ENCODE results near the gene LEPR.

LEPR gene

GRCh38 chr1:65395887-65396612 lies 24.4 kb upstream of the LEPR start:
- no peak for ATAC-seq
- peaks cover 7% of the 10 kb centered on the region for H3K4me1 Mint-ChIP-seq
- H3K27me3 Mint-ChIP-seq, result peaks cover 6% of the 10 kb centered on the region
- H3K36me3 Mint-ChIP-seq, result peaks cover 5% of the 10 kb centered on the region
- no peaks in the 10 kb centered on the region for H3K9me3 Mint-ChIP-seq
- no peak overlapping the region for H3K27ac Mint-ChIP-seq
- H3K4me3 Mint-ChIP-seq, result no peak overlapping the region

- no peak overlapping the region for H3K27ac Mint-ChIP-seq
- H3K36me3 Mint-ChIP-seq, result peaks cover 5% of the 10 kb centered on the region
- no peak for ATAC-seq
- H3K4me3 Mint-ChIP-seq, result no peak overlapping the region
- peaks cover 12% of the 10 kb centered on the region for H3K27me3 Mint-ChIP-seq
- H3K4me1 Mint-ChIP-seq, result peaks cover 7% of the 10 kb centered on the region
- no peaks in the 10 kb centered on the region for H3K9me3 Mint-ChIP-seq
Measured at GRCh38 chr1:65398083-65398482, 22.4 kb upstream of the LEPR start.

- Mint-ChIP-seq H3K4me1 (peaks cover 7% of the 10 kb centered on the region), H3K27ac (no peak overlapping the region), H3K9me3 (no peaks in the 10 kb centered on the region), H3K4me3 (no peak overlapping the region), H3K27me3 (peaks cover 12% of the 10 kb centered on the region), H3K36me3 (peaks cover 5% of the 10 kb centered on the region)
- no peak for ATAC-seq
Measured at GRCh38 chr1:65399003-65399402, 21.5 kb upstream of the LEPR start.

- ATAC-seq, result no peak
- Mint-ChIP-seq H3K4me1 (peaks cover under 1% of the 10 kb centered on the region), H3K36me3 (peaks cover 6% of the 10 kb centered on the region), H3K9me3 (no peaks in the 10 kb centered on the region), H3K27me3 (peaks cover 23% of the 10 kb centered on the region), H3K4me3 (no peak overlapping the region), H3K27ac (no peak overlapping the region)
Measured at GRCh38 chr1:65401612-65402011, 18.9 kb upstream of the LEPR start.

GRCh38 chr1:65404941-65405340 lies 15.5 kb upstream of the LEPR start:
- Mint-ChIP-seq H3K4me3 (no peak overlapping the region), H3K36me3 (peaks cover 16% of the 10 kb centered on the region), H3K4me1 (no peaks in the 10 kb centered on the region), H3K27me3 (peaks cover 24% of the 10 kb centered on the region), H3K9me3 (no peaks in the 10 kb centered on the region), H3K27ac (no peak overlapping the region)
- ATAC-seq, result no peak

- ATAC-seq, result no peak
- Mint-ChIP-seq H3K9me3 (no peaks in the 10 kb centered on the region), H3K27ac (no peak overlapping the region), H3K36me3 (peaks cover 20% of the 10 kb centered on the region), H3K27me3 (peaks cover 24% of the 10 kb centered on the region), H3K4me3 (no peak overlapping the region), H3K4me1 (no peaks in the 10 kb centered on the region)
Measured at GRCh38 chr1:65407877-65408276, 12.6 kb upstream of the LEPR start.

GRCh38 chr1:65409314-65409713 lies 11.2 kb upstream of the LEPR start:
- Mint-ChIP-seq H3K36me3 (peaks cover 20% of the 10 kb centered on the region), H3K4me1 (no peaks in the 10 kb centered on the region), H3K9me3 (no peaks in the 10 kb centered on the region), H3K27ac (no peak overlapping the region), H3K27me3 (peaks cover 24% of the 10 kb centered on the region), H3K4me3 (no peak overlapping the region)
- no peak for ATAC-seq

GRCh38 chr1:65409816-65410326 lies 10.6 kb upstream of the LEPR start:
- Mint-ChIP-seq H3K36me3 (peaks cover 20% of the 10 kb centered on the region), H3K27ac (no peak overlapping the region), H3K27me3 (peaks cover 24% of the 10 kb centered on the region), H3K4me1 (no peaks in the 10 kb centered on the region), H3K4me3 (no peak overlapping the region), H3K9me3 (no peaks in the 10 kb centered on the region)
- ATAC-seq, result no peak

GRCh38 chr1:65412256-65412983 lies 8.0 kb upstream of the LEPR start:
- Mint-ChIP-seq H3K36me3 (peaks cover 14% of the 10 kb centered on the region), H3K27me3 (peaks cover 12% of the 10 kb centered on the region), H3K27ac (no peak overlapping the region), H3K4me3 (no peak overlapping the region), H3K4me1 (no peaks in the 10 kb centered on the region), H3K9me3 (no peaks in the 10 kb centered on the region)
- no peak for ATAC-seq

- Mint-ChIP-seq H3K36me3 (peaks cover 12% of the 10 kb centered on the region), H3K9me3 (no peaks in the 10 kb centered on the region), H3K27ac (no peak overlapping the region), H3K27me3 (peaks cover 12% of the 10 kb centered on the region), H3K4me3 (no peak overlapping the region), H3K4me1 (no peaks in the 10 kb centered on the region)
- ATAC-seq, result no peak
Measured at GRCh38 chr1:65412984-65413375, 7.5 kb upstream of the LEPR start.

- Mint-ChIP-seq H3K4me3 (no peak overlapping the region), H3K9me3 (no peaks in the 10 kb centered on the region), H3K36me3 (peaks cover 8% of the 10 kb centered on the region), H3K27ac (no peak overlapping the region), H3K27me3 (peaks cover 12% of the 10 kb centered on the region), H3K4me1 (peaks cover 6% of the 10 kb centered on the region)
- ATAC-seq, result no peak
Measured at GRCh38 chr1:65414538-65414937, 5.9 kb upstream of the LEPR start.

GRCh38 chr1:65416767-65417166 lies 3.7 kb upstream of the LEPR start:
- Mint-ChIP-seq H3K27me3 (peaks cover 8% of the 10 kb centered on the region), H3K36me3 (peaks cover 3% of the 10 kb centered on the region), H3K4me1 (peaks cover 9% of the 10 kb centered on the region), H3K4me3 (no peak overlapping the region), H3K27ac (no peak overlapping the region), H3K9me3 (no peaks in the 10 kb centered on the region)
- ATAC-seq, result no peak

GRCh38 chr1:65417729-65418128 lies 2.7 kb upstream of the LEPR start:
- Mint-ChIP-seq H3K9me3 (no peaks in the 10 kb centered on the region), H3K27me3 (no peaks in the 10 kb centered on the region), H3K27ac (no peak overlapping the region), H3K4me1 (peaks cover 9% of the 10 kb centered on the region), H3K4me3 (no peak overlapping the region), H3K36me3 (no peaks in the 10 kb centered on the region)
- no peak for ATAC-seq

- no peaks in the 10 kb centered on the region for H3K27me3 Mint-ChIP-seq
- ATAC-seq, result no peak
- H3K4me3 Mint-ChIP-seq, result peak overlapping the region; percentile 8
- H3K36me3 Mint-ChIP-seq, result no peaks in the 10 kb centered on the region
- H3K9me3 Mint-ChIP-seq, result no peaks in the 10 kb centered on the region
- no peak overlapping the region for H3K27ac Mint-ChIP-seq
- H3K4me1 Mint-ChIP-seq, result peaks cover 9% of the 10 kb centered on the region
Measured at GRCh38 chr1:65418522-65419185, 1.8 kb upstream of the LEPR start.

- Mint-ChIP-seq H3K9me3 (no peaks in the 10 kb centered on the region), H3K36me3 (no peaks in the 10 kb centered on the region), H3K4me1 (peaks cover 14% of the 10 kb centered on the region), H3K27me3 (no peaks in the 10 kb centered on the region), H3K4me3 (no peak overlapping the region), H3K27ac (no peak overlapping the region)
- peak; percentile 98 for ATAC-seq
Measured at GRCh38 chr1:65419681-65420589, 533 bp upstream of the LEPR start.
